Fibroblast of peridontal ligament (primary cell): ENCODE results near the gene KCNQ4.
A peak's percentile ranks its signal among the peaks of the same experiment; 100 is the strongest.

Source experiments
- DNase-seq: peaks from one replicate; pipeline ENCODE4 v3.0.0-alpha.2; 2010; ENCODE audit errors: extremely low read depth

Gene KCNQ4

GRCh38 chr1:40783001-40783905 lies at the start of gene KCNQ4:
Gene KCNQ4 (plus strand): TSS chr1:40783787. CDS start chr1:40784094, 307 bp downstream.
- no peak for DNase-seq

DNA sequence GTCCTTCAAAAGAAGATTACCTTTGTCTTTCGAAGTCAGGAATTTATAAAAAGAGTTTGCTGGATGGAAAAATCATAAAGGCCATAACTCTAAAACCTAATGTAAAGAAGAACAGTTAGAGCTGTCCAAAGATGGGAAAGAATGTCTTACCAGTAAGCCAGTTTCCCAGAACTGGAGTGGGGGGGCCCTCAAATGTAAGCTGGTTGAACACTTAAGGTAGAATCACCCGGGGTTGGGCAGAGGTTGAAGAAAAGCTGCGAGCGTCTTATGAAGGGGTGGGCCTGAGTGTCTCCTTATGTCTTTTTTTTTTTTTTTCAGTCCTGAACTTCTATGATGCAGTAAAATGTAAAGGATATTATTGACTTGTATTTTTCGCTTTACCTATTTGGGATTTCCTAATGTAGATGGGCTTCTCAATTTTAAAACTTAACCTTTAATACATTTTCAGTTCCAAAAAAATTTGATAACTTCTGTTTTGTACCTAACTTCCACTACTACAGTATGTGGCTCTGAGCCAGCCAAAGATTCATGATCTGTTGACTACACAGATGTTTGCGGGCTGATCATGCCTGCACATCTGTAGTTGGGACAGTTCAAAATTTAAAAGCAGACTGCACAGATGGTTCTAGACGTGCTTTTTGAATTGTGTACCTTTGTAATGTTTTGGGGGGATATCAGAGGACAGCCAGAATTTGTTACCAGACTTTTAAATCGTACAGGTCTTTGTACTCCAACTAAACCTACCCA lies 48.5 kb upstream of the KCNQ4 start:
- DNase-seq, result no peak

GRCh38 chr1:40736085-40736531 lies 47.5 kb upstream of the KCNQ4 start:
- peak; percentile 82 for DNase-seq

GRCh38 chr1:40738831-40739230 lies 44.8 kb upstream of the KCNQ4 start:
- no peak for DNase-seq

GRCh38 chr1:40739455-40740008 lies 44.1 kb upstream of the KCNQ4 start:
- DNase-seq, result no peak

- DNase-seq, result no peak
Measured at GRCh38 chr1:40740039-40740996, 43.3 kb upstream of the KCNQ4 start.

- DNase-seq, result no peak
Measured at GRCh38 chr1:40740997-40741736, 42.4 kb upstream of the KCNQ4 start.

- no peak for DNase-seq
Measured at GRCh38 chr1:40742363-40743061, 41.1 kb upstream of the KCNQ4 start.

DNA sequence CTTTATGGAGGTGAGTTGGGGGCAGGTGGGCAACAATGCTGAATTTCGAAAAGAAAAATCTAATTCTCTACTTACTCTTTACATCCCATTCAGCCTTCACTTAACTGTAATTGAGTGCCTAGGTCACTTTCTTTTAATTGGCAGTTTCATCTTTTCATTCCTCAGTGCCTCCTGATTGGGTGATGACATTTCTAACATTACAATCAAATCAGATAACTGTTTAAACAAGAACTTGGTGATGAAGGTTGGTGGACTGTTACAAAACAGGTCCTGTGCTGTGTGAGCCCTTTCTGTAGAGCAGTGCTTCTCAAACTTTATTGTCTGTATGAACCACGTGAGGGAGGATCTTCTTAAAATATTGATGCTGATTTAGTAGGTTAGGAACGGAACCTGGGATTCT lies 40.1 kb upstream of the KCNQ4 start:
- DNase-seq, result no peak

- no peak for DNase-seq
Measured at GRCh38 chr1:40743860-40744259, 39.7 kb upstream of the KCNQ4 start.

GRCh38 chr1:40745176-40745575 lies 38.4 kb upstream of the KCNQ4 start:
- peak; percentile 85 for DNase-seq

- DNase-seq, result no peak
Measured at GRCh38 chr1:40746344-40747090, 37.1 kb upstream of the KCNQ4 start.

GRCh38 chr1:40748841-40749718 lies 34.5 kb upstream of the KCNQ4 start:
- no peak for DNase-seq

GRCh38 chr1:40749817-40750216 lies 33.8 kb upstream of the KCNQ4 start:
- DNase-seq, result no peak

GRCh38 chr1:40750451-40750908 lies 33.1 kb upstream of the KCNQ4 start:
- DNase-seq, result no peak

GRCh38 chr1:40751802-40752201 lies 31.8 kb upstream of the KCNQ4 start:
- no peak for DNase-seq

DNA sequence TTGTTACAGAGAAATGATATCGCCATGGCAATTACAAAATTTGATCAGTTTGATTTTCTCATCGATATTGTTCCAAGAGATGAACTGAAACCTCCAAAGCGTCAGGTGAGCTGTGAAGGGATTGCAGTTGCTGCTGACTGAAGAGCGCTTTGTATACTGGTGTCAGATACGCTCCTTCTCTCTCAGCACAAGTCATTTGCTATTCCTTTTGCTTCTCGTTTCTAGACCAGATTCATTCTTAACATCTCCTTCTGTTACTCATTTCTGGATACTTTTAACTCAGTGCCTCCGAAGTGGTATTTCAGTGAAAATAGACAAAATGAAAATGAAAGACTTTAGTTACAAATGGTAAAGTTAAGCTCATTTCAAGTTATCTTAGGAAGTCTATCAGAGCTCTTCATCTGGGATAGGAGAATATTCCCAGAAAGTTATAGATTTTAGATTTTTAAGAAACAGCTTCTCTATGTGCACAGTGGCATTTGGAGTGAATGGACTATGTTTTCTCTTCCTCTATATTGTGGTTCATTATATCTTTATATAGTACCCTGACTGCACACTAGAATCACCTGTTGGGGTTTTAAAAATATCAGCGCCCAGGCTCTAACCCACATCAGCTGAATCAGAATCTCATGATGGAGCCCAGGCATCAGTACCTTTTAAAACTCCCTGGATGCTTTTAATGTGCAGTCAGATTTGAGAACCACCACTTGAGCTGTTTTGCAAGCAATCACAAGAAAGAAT lies 30.3 kb upstream of the KCNQ4 start:
- no peak for DNase-seq
